GM23338 (cell line): ENCODE data around the gene SCN1B. TPM values are rescaled to one million over a fixed set of nuclear protein-coding genes. Genes with fewer than 3 reads are reported as not detected.

Source experiments
- ATAC-seq: fragments of 200-7000 bp; cut with Tn5 transposase; 3 replicates; pipeline ENCODE4 v1.9.1; 2020
- DNase-seq: peaks from one replicate; pipeline ENCODE4 v3.0.0-alpha.2; 2015; ENCODE audit warnings: low spot score
- H2AFZ ChIP-seq: fragments of 200-600 bp; sonication (generic); 2 replicates; pipeline ENCODE4 v1.8.0; 2016; ENCODE audit warnings: antibody characterized with exemption, mild to moderate bottlenecking, moderate library complexity
- H3F3A ChIP-seq: fragments of 200-600 bp; sonication (generic); replicated peaks from 2 replicates; pipeline ENCODE4 v1.8.0; 2017; ENCODE audit warnings: antibody characterized with exemption, mixed run types, low read depth
- H3K27ac ChIP-seq: fragments of 200-600 bp; sonication (generic); 2 replicates; pipeline ENCODE4 v1.6.1; 2016; ENCODE audit warnings: low read depth
- H3K27me3 ChIP-seq: fragments of 200-600 bp; sonication (generic); 2 replicates; pipeline ENCODE4 v1.8.0; 2016; ENCODE audit warnings: mild to moderate bottlenecking, mixed run types, moderate library complexity; ENCODE audit not compliant: insufficient read depth
- H3K36me3 ChIP-seq: fragments of 200-600 bp; sonication (generic); 2 replicates; pipeline ENCODE4 v1.8.0; 2016; ENCODE audit warnings: mild to moderate bottlenecking; ENCODE audit not compliant: insufficient read depth
- H3K4me1 ChIP-seq: fragments of 200-600 bp; sonication (generic); 2 replicates; pipeline ENCODE4 v1.8.0; 2016; ENCODE audit warnings: mild to moderate bottlenecking, moderate library complexity; ENCODE audit not compliant: insufficient read depth
- H3K4me2 ChIP-seq: fragments of 200-600 bp; sonication (generic); 2 replicates; pipeline ENCODE4 v1.7.1; 2017; ENCODE audit warnings: mixed run types
- H3K4me3 ChIP-seq: fragments of 200-600 bp; sonication (generic); 2 replicates; pipeline ENCODE4 v1.6.1; 2016; ENCODE audit warnings: mixed run types
- H3K79me2 ChIP-seq: fragments of 200-600 bp; sonication (generic); replicated peaks from 2 replicates; pipeline ENCODE4 v1.8.0; 2017; ENCODE audit warnings: mild to moderate bottlenecking; ENCODE audit not compliant: insufficient read depth
- H3K9me2 ChIP-seq: fragments of 200-600 bp; sonication (generic); 2 replicates; pipeline ENCODE4 v1.8.0; 2017; ENCODE audit not compliant: insufficient read depth
- H4K20me1 ChIP-seq: fragments of 200-600 bp; sonication (generic); replicated peaks from 2 replicates; pipeline ENCODE4 v1.8.0; 2017; ENCODE audit warnings: mild to moderate bottlenecking; ENCODE audit not compliant: insufficient read depth
- H3K27ac Mint-ChIP-seq: 2 replicates; pipeline ENCODE4 v1.8.0; 2020; ENCODE audit warnings: inconsistent platforms, mild to moderate bottlenecking, moderate library complexity, mixed read lengths
- H3K27me3 Mint-ChIP-seq: 3 replicates; pipeline ENCODE4 v1.8.0; 2022; ENCODE audit warnings: low read depth, mild to moderate bottlenecking, moderate library complexity, mixed read lengths, inconsistent platforms; ENCODE audit not compliant: insufficient read depth, poor library complexity
- H3K36me3 Mint-ChIP-seq: 3 replicates; pipeline ENCODE4 v1.8.0; 2021; ENCODE audit warnings: low read depth, mild to moderate bottlenecking, inconsistent platforms, moderate library complexity, mixed read lengths
- H3K4me1 Mint-ChIP-seq: 3 replicates; pipeline ENCODE4 v1.8.0; 2020; ENCODE audit warnings: mild to moderate bottlenecking, inconsistent platforms, mixed read lengths
- H3K4me3 Mint-ChIP-seq: 3 replicates; pipeline ENCODE4 v1.8.0; 2021; ENCODE audit warnings: moderate library complexity, mild to moderate bottlenecking, inconsistent platforms, mixed read lengths
- H3K9me3 Mint-ChIP-seq: 3 replicates; pipeline ENCODE4 v1.8.0; 2020; ENCODE audit warnings: moderate library complexity, mild to moderate bottlenecking, inconsistent platforms, mixed read lengths
- CREB1 ChIP-seq: fragments of 250-450 bp; sonication (Bioruptor Pico); IDR thresholded peaks from 2 replicates; pipeline ENCODE4 v1.5.0; 2020; ENCODE audit warnings: low read depth, mild to moderate bottlenecking, moderate library complexity
- EZH2phosphoT487 ChIP-seq: fragments of 200-600 bp; sonication (generic); IDR thresholded peaks from one replicate; pipeline ENCODE4 v1.8.1; 2018; ENCODE audit warnings: antibody characterized with exemption; ENCODE audit not compliant: unreplicated experiment
- STAT1 ChIP-seq: IDR thresholded peaks from one replicate; pipeline ENCODE4 v1.6.1; 2016; ENCODE audit warnings: antibody characterized with exemption; ENCODE audit not compliant: unreplicated experiment
- ZNF114 ChIP-seq: fragments of 250-450 bp; sonication (Bioruptor Pico); IDR thresholded peaks from 2 replicates; pipeline ENCODE4 v1.5.0; 2020; ENCODE audit warnings: mild to moderate bottlenecking, moderate library complexity
- ZNF331 ChIP-seq: fragments of 250-450 bp; sonication (Bioruptor Pico); IDR thresholded peaks from 2 replicates; pipeline ENCODE4 v1.5.0; 2020; ENCODE audit warnings: low read depth, mild to moderate bottlenecking, moderate library complexity
- polyA plus RNA-seq: library from polyadenylated mRNA; unstranded; fragments of >200 nt; fragmentation: Nextera tagmentation; extraction: Ambion mirVana; gene quantifications from 2 replicates; pipeline ENCODE4 v1.2.1, GENCODE V29; 2016
- total RNA-seq: library from RNA; depleted of rRNA; stranded (reverse); fragments of >200 nt; shearing (Covaris generic); gene quantifications from 2 replicates; pipeline ENCODE4 v1.2.3, GENCODE V29; 2014
- TF ChIP-seq, protein P1 (sequence below): fragments of 250-450 bp; sonication (Bioruptor Pico); IDR thresholded peaks from 2 replicates; pipeline ENCODE4 v1.5.0; 2020; ENCODE audit warnings: mild to moderate bottlenecking, moderate library complexity
- TF ChIP-seq, protein P2 (sequence below): IDR thresholded peaks from one replicate; pipeline ENCODE4 v1.6.1; 2018; ENCODE audit warnings: antibody characterized with exemption; ENCODE audit not compliant: unreplicated experiment

The SCN1B gene
- total and polyA plus RNA-seq, 2 experiments from 2014 or later: 1.7 to 4.8 TPM

DNA sequence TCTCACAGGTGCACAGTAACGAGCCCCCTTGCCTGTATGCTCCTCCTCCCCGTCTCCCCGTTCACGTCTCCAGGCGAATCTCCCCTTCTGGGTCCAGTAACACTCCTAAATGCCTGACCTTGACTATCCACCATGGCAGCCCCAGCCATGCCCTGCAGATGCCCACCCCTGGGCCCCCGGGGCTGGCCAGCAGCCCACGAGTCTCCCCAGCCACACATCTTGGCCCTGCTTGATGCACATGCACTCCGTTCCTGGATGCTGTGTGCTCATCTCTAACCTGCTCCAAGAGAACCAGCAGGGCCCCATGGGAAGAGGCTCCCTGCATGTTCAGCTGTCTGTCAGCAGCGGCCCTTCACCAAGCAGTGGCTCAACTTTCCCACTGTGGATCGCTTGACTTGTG lies 43.2 kb downstream of the SCN1B start:
- no peak for ATAC-seq
- no peak overlapping the region for H3K4me3 Mint-ChIP-seq

More for the DNA sequence above, 43.2 kb downstream of the SCN1B start:
- H2AFZ ChIP-seq: no peak overlapping the region
- H3K36me3 Mint-ChIP-seq: no peaks in the 10 kb centered on the region; the same call in 2 of the 3 replicates
- H3K27me3 ChIP-seq: no peaks in the 10 kb centered on the region
- no peak overlapping the region for H3K27ac Mint-ChIP-seq
- DNase-seq: no peak
- peaks cover 13% of the 10 kb centered on the region for H3K4me1 Mint-ChIP-seq
- H3F3A ChIP-seq: peaks cover 11% of the 10 kb centered on the region; the same call in 1 of the 2 replicates
- no peak for TF ChIP-seq ZNF331 (CRISPR knock-in tag)
- TF ChIP-seq, protein P1, sequence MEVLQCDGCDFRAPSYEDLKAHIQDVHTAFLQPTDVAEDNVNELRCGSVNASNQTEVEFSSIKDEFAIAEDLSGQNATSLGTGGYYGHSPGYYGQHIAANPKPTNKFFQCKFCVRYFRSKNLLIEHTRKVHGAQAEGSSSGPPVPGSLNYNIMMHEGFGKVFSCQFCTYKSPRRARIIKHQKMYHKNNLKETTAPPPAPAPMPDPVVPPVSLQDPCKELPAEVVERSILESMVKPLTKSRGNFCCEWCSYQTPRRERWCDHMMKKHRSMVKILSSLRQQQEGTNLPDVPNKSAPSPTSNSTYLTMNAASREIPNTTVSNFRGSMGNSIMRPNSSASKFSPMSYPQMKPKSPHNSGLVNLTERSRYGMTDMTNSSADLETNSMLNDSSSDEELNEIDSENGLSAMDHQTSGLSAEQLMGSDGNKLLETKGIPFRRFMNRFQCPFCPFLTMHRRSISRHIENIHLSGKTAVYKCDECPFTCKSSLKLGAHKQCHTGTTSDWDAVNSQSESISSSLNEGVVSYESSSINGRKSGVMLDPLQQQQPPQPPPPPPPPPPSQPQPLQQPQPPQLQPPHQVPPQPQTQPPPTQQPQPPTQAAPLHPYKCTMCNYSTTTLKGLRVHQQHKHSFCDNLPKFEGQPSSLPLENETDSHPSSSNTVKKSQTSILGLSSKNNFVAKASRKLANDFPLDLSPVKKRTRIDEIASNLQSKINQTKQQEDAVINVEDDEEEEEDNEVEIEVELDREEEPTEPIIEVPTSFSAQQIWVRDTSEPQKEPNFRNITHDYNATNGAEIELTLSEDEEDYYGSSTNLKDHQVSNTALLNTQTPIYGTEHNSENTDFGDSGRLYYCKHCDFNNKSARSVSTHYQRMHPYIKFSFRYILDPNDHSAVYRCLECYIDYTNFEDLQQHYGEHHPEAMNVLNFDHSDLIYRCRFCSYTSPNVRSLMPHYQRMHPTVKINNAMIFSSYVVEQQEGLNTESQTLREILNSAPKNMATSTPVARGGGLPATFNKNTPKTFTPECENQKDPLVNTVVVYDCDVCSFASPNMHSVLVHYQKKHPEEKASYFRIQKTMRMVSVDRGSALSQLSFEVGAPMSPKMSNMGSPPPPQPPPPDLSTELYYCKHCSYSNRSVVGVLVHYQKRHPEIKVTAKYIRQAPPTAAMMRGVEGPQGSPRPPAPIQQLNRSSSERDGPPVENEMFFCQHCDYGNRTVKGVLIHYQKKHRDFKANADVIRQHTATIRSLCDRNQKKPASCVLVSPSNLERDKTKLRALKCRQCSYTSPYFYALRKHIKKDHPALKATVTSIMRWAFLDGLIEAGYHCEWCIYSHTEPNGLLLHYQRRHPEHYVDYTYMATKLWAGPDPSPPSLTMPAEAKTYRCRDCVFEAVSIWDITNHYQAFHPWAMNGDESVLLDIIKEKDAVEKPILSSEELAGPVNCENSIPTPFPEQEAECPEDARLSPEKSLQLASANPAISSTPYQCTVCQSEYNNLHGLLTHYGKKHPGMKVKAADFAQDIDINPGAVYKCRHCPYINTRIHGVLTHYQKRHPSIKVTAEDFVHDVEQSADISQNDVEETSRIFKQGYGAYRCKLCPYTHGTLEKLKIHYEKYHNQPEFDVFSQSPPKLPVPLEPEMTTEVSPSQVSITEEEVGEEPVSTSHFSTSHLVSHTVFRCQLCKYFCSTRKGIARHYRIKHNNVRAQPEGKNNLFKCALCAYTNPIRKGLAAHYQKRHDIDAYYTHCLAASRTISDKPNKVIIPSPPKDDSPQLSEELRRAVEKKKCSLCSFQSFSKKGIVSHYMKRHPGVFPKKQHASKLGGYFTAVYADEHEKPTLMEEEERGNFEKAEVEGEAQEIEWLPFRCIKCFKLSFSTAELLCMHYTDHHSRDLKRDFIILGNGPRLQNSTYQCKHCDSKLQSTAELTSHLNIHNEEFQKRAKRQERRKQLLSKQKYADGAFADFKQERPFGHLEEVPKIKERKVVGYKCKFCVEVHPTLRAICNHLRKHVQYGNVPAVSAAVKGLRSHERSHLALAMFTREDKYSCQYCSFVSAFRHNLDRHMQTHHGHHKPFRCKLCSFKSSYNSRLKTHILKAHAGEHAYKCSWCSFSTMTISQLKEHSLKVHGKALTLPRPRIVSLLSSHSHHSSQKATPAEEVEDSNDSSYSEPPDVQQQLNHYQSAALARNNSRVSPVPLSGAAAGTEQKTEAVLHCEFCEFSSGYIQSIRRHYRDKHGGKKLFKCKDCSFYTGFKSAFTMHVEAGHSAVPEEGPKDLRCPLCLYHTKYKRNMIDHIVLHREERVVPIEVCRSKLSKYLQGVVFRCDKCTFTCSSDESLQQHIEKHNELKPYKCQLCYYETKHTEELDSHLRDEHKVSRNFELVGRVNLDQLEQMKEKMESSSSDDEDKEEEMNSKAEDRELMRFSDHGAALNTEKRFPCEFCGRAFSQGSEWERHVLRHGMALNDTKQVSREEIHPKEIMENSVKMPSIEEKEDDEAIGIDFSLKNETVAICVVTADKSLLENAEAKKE (CRISPR knock-in tag): no peak
- TF ChIP-seq EZH2phosphoT487: no peak
- TF ChIP-seq, protein P2, sequence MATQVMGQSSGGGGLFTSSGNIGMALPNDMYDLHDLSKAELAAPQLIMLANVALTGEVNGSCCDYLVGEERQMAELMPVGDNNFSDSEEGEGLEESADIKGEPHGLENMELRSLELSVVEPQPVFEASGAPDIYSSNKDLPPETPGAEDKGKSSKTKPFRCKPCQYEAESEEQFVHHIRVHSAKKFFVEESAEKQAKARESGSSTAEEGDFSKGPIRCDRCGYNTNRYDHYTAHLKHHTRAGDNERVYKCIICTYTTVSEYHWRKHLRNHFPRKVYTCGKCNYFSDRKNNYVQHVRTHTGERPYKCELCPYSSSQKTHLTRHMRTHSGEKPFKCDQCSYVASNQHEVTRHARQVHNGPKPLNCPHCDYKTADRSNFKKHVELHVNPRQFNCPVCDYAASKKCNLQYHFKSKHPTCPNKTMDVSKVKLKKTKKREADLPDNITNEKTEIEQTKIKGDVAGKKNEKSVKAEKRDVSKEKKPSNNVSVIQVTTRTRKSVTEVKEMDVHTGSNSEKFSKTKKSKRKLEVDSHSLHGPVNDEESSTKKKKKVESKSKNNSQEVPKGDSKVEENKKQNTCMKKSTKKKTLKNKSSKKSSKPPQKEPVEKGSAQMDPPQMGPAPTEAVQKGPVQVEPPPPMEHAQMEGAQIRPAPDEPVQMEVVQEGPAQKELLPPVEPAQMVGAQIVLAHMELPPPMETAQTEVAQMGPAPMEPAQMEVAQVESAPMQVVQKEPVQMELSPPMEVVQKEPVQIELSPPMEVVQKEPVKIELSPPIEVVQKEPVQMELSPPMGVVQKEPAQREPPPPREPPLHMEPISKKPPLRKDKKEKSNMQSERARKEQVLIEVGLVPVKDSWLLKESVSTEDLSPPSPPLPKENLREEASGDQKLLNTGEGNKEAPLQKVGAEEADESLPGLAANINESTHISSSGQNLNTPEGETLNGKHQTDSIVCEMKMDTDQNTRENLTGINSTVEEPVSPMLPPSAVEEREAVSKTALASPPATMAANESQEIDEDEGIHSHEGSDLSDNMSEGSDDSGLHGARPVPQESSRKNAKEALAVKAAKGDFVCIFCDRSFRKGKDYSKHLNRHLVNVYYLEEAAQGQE: no peak
- no peak for TF ChIP-seq CREB1
- TF ChIP-seq ZNF114: no peak
- TF ChIP-seq STAT1: no peak
- no peaks in the 10 kb centered on the region for H3K79me2 ChIP-seq
- no peak overlapping the region for H3K4me3 ChIP-seq
- peaks cover 16% of the 10 kb centered on the region for H3K4me1 ChIP-seq
- H3K4me2 ChIP-seq: no peak overlapping the region
- no peaks in the 10 kb centered on the region for H4K20me1 ChIP-seq
- H3K36me3 ChIP-seq: no peaks in the 10 kb centered on the region
- H3K9me3 Mint-ChIP-seq: peaks cover 2% of the 10 kb centered on the region; the same call in 1 of the 3 replicates
- peaks cover 18% of the 10 kb centered on the region for H3K27me3 Mint-ChIP-seq
- H3K9me2 ChIP-seq: 0 out of 2 replicates have a peak, but pooled peaks cover 4% of the 10 kb centered on the region
- H3K27ac ChIP-seq: no peak overlapping the region
